HG02759 (cell line): Measurements from ENCODE around the gene MAST4.
A peak's percentile ranks its signal among the peaks of the same experiment; 100 is the strongest.

Experiments used
- ATAC-seq: cut with Tn5 transposase; IDR thresholded peaks from one replicate; pipeline ENCODE4 v1.9.1; 2021; ENCODE audit warnings: mild to moderate bottlenecking, moderate library complexity; ENCODE audit not compliant: unreplicated experiment

MAST4 gene

GRCh38 chr5:67142816-67143215 is 546.6 kb downstream of the MAST4 start:
- ATAC-seq = no peak

GRCh38 chr5:67143549-67143948 is 547.4 kb downstream of the MAST4 start:
- no peak for ATAC-seq

- no peak for ATAC-seq
These were observed 548.0 kb downstream of the MAST4 start for GRCh38 chr5:67144183-67144639.

- no peak for ATAC-seq
These were observed 550.4 kb downstream of the MAST4 start for GRCh38 chr5:67146574-67146973.

GRCh38 chr5:67146981-67147380 is 550.8 kb downstream of the MAST4 start:
- ATAC-seq = no peak

GRCh38 chr5:67147760-67148159 is 551.6 kb downstream of the MAST4 start:
- no peak for ATAC-seq

- no peak for ATAC-seq
These were observed 553.1 kb downstream of the MAST4 start for GRCh38 chr5:67149057-67149950.

GRCh38 chr5:67149951-67150523 is 553.8 kb downstream of the MAST4 start:
- ATAC-seq = no peak

GRCh38 chr5:67152400-67152799 is 556.2 kb downstream of the MAST4 start:
- ATAC-seq = no peak

GRCh38 chr5:67153292-67153691 is 557.1 kb downstream of the MAST4 start:
- ATAC-seq = no peak

GRCh38 chr5:67154556-67155206 is 558.5 kb downstream of the MAST4 start:
- ATAC-seq = no peak

- peak; percentile 72 for ATAC-seq
These were observed 560.9 kb downstream of the MAST4 start for GRCh38 chr5:67156976-67157583.

GRCh38 chr5:67160272-67160671 is 564.1 kb downstream of the MAST4 start:
- ATAC-seq = no peak

- no peak for ATAC-seq
These were observed 564.8 kb downstream of the MAST4 start for GRCh38 chr5:67160985-67161384.

GRCh38 chr5:67161767-67162166 is 565.6 kb downstream of the MAST4 start:
- ATAC-seq = no peak

GRCh38 chr5:67163231-67163756 is 567.1 kb downstream of the MAST4 start:
- ATAC-seq = no peak

GRCh38 chr5:67163863-67164595 is 567.8 kb downstream of the MAST4 start:
- ATAC-seq = no peak

- ATAC-seq = no peak
These were observed 568.8 kb downstream of the MAST4 start for GRCh38 chr5:67164856-67165525.

- peak; percentile 95 for ATAC-seq
These were observed 569.6 kb downstream of the MAST4 start for GRCh38 chr5:67165526-67166459.
